Activated naive CD4-positive, alpha-beta T cell treated with Interleukin-2 at 50 U/mL for 16 hours (primary cell): ENCODE results near the gene NRARP.

Source experiments
- DNase-seq: peaks from one replicate; pipeline ENCODE4 v3.0.0-alpha.2; 2020

NRARP gene

DNA sequence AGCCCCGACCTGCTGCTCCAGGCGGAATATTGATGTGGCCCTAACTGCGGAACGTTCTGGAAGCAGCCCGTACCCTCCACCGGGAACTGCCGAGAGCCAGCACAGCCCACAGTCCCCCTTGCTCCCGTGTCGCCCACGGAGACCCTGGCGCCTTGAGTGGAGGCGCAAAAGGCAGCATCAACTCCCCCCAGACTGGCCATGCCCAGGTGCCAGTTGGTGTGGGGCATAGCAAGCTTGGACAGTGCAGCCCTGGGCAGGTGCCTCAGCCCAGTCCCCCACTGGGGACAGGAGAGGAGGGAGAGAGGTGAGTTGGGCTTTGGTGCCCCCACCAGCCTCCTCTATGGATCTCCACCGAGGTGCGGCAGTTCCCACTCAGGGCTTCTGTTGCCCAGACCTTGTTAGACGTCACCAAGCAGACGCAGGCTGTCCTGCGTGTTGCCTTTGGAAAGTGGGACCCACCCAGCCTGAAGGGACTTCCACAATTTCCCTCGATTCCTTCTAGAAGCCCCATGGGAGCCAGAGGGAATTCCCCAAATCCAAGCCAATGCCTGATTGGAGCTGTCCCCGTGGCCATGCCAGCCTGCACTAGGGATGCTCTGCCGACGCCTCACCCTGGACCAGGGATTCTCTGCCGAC, 19.8 kb upstream of the NRARP start:
- DNase-seq = no peak

DNA sequence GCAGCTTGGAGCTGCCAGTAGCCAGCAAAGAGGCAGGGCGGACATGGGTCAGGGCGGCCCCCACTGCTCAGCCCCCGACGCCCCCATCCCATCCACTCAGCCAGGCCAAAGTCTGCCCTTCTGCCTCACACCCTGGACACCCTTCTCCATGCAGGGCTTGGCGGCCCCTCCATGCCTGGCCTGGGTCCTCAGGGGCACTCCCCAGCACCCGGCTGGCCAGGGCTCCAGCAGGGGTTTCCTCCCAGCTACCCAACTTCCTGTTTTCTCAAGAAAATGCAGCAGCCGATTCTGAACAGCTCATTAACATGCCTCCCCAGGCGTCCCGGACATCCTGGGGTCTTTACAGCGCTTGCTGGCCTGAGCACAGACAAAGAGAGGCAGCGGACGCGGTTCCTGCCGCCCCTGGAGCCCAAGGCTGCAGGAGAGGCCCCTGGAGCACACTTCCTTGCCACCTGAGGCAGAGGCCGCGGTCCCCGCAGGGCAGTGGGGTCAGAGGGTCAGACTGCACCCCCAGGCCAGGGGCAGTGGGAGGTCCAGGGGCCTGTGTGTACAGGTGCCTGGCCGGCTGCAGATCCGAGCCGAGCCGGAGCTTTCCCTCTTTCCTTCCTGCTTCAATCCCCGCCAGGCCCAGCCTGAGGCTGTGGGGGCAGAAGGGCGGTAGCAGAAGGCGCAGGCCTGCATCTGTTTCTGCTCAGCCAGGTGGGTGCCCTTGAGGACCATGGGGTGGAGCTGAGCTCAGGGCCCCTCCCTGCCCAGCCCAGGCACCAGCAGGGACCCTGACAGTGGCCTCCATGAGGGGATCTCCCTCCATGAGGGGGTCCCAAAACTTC, 18.7 kb upstream of the NRARP start:
- no peak for DNase-seq

- no peak for DNase-seq
Measured at GRCh38 chr9:137319739-137320551, 17.9 kb upstream of the NRARP start.

- DNase-seq = no peak
Measured at GRCh38 chr9:137319011-137319738, 17.1 kb upstream of the NRARP start.

DNA sequence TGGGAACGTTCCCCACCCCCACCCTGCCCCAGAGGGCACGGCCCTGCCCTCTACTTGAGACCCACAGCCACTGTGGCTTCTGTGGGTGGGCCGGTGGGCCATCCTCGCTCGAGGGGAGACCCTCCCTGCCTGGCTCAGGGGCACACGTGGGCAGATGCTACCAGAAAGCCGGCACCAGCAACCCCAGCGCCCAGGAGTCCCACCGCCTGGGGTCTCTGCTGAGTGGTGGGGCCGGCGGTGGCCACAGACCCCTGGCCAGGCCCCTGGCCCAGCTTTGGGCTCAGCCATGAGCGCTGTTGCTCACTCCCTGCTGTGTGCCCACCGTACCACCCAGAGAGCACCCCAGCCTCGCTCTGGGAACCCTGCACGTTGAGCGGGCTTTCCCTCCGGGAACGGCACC, 16.5 kb upstream of the NRARP start:
- no peak for DNase-seq

- no peak for DNase-seq
Measured at GRCh38 chr9:137317718-137318511, 15.8 kb upstream of the NRARP start.

- DNase-seq = no peak
Measured at GRCh38 chr9:137317021-137317717, 15.1 kb upstream of the NRARP start.

DNA sequence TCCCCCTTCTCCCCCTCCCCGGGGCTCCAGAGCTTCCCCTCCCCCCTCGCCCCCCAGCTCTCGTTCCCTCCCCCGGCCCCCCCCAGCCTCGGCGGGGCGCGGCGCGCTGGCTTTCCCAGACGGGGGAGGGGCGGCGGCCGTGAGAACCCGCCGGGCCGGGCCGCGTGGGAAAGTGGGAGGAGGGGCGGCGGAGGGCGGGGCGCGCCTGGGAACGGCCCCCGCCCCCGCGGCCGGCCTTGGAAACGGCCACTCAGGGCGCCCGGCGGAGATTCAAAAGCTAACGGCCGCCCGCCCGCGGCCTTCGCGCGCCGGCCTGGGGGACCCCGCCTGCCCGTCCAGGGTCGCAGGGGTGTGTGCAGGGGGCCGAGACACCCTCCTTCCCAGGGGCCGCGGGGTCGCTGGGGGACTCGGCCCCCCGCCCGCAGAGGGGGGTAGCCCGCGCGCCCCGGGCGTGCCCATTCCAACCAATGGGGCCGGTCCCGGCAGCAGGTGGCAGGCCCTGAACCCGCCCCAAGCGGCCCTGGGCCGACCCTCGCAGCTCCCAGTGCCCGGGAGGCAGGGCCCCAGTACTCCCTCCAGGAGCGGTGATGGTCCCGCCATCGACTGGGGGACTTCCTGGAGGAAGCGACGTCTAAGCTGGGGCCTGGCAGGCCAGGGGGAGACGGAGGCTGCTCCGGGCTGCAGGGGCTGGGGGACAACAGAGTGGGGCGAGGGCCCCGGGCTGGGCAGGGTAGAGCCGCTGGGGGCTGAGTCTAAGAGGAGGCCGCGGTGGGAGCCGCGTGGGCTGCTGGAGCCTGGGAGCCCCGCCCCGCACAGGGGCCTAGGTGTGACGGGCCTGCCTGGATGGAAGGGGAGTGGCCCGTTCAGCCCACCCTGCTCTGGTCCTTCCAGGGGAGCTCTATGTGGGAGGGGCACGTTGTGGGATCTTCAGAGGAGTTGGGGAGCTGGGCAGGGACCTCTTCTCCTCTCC, 14.2 kb upstream of the NRARP start:
- no peak for DNase-seq

GRCh38 chr9:137315581-137316011, 13.5 kb upstream of the NRARP start:
- DNase-seq = no peak

- no peak for DNase-seq
Measured at GRCh38 chr9:137314561-137315560, 12.8 kb upstream of the NRARP start.

GRCh38 chr9:137313956-137314560, 12.0 kb upstream of the NRARP start:
- DNase-seq = no peak

- DNase-seq = no peak
Measured at GRCh38 chr9:137313326-137313936, 11.4 kb upstream of the NRARP start.

DNA sequence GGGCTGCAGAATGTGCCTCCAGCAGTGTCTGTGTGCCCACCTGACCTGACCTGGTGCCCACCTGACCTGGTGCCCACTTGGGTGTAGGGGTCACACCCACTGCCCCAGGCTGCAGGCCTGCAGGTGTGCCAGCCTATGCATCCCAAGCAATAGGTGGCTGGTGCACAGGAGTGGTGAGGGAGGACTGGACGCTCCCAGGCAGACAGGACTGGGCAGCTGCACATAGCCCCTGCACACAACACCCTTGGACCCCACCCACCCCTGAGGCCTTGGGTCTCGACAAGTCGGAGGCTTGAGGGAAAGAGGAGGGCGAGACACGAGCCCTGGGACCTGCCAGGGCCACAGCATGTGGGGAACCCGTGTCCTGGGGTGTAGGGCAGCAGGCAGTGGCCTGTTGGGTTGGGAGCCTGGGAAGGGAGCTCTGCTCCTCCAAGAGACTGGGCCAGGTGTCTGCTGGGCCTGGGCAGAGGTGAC, 10.8 kb upstream of the NRARP start:
- no peak for DNase-seq

DNA sequence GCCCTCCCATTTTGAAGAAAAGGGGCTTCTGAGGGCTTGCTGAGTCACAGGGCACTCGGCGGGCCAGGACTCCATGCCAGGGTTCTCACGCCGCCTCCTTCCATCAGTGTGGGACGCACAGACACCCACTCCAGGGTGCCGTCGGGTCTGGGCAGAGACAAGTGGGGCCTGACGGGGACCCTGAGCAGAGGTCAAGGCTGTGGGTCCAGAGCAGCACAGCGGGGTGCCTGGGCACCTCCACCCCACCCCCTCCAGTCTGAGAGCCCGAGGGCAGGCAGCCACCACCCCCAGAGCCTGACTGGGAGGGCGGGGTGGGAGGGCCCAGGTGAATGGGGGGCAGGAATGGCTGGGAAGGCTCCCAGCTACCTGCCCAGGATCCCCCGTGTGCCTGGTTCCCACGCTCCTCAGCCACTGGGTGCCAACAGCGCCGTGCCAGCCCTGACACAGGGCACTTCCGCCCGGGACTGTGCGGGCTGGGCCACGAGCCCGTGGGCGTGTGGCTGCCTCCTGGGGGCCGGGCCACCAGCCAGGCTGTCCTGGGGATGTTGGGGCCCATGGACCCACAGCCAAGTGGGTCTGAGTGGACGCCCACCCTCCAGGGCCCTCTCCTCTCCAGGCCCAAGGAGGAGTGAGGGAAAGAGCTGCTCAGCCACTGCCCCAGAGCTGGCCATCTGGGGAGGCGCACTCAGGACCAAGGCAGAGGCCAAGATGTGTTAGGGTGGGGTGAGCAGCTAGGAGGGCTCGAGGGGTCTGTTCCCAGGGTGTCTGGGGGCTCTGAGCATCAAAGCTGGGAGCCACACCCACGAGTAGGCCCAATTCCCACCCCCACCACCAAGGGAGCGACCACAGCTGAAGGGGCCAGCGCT, 10.1 kb upstream of the NRARP start:
- no peak for DNase-seq

GRCh38 chr9:137311171-137311985, 9.3 kb upstream of the NRARP start:
- DNase-seq = no peak
